Right renal pelvis (tissue), 4 donors: ENCODE measurements around the gene SPACA9. TPM values are rescaled to one million over a fixed set of nuclear protein-coding genes. Genes with fewer than 3 reads are reported as not detected.

Experiments used
- DNase-seq, 4 donors: peaks; one replicate each; pipeline ENCODE4 v3.0.0-alpha.2; 2013; ENCODE audit warnings: low read depth in 4 of 4, low spot score in 3 of 4, missing footprints in 1 of 4
- polyA plus RNA-seq, 4 donors: library from polyadenylated mRNA; unstranded; fragments of 120-200 nt; gene quantifications; one replicate each; pipeline ENCODE4 v1.2.1, GENCODE V29; 2013; ENCODE audit not compliant: insufficient read length in 4 of 4

Gene SPACA9
- polyA plus RNA-seq, result 10 to 100 TPM in 2 of 4 donors, 1 to 10 TPM in 2; 8.7 to 10.8 (median 10.1) TPM

DNA sequence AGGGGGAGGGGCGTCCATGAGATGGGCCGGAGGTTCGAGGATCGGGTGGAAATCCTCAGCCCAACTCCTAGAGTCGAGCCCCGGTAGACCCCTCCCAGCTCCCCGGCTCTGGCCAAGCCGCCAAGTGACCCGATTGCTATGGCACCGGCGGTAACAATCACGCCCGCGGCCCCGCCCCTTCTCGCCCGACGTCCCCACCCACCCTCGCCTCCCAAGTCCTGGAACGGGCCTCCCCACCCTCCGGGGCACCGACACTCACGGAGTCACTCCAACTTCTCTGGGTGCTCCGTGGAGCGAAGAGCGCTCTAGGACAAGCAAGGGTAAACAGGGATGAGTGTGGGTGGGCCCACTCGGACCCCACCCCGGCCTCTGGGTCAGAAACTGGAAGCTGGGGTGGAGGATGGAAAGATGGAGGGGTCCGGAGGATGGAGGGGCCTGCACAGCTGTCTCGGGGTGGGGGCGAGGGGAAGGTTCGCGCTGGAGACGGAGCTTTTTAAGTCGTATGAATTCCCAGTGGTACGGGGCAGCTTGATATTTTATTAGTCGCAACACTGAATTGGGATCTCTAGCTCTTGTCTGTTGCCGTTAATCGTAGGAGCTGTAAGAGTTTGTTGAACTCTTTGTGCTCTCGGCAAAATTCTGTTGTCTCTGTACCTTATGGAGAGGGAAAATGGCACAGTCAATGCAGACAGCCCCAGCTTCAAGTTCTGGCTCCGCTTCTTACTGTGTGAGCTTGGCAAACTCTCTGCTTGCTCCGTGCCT, at the start of gene SPACA9:
TSS of gene SPACA9 (plus strand) at position 204 of the 762 bp plus-strand sequence. CDS start 5,050 bp downstream, outside the sequence.
- peak in 3 of 4 donors; percentile 35 to 52 (median 45) for DNase-seq

- DNase-seq, result no peak
These were observed 46.4 kb upstream of the SPACA9 start for GRCh38 chr9:132832171-132832881.

- no peak for DNase-seq
These were observed 45.1 kb upstream of the SPACA9 start for GRCh38 chr9:132833550-132834121.

DNA sequence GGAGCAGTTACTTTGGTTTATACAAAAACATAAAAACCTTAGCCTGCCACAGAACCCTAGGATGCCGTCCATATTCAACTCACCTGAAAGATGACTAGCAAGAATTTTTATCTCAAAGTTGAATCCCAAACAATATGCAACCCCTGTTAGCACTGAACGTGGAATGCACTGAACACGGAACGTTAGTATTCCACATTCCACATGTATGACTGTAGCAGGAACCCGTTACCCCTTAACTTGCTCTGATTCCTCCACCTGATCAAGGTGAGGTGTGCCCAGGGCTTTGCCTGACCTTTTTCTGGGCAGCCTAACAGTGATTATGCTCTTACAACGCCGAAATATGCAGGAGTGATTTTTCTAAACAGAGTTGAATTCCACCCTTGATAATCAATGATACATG, 44.4 kb upstream of the SPACA9 start:
- DNase-seq, result no peak

DNA sequence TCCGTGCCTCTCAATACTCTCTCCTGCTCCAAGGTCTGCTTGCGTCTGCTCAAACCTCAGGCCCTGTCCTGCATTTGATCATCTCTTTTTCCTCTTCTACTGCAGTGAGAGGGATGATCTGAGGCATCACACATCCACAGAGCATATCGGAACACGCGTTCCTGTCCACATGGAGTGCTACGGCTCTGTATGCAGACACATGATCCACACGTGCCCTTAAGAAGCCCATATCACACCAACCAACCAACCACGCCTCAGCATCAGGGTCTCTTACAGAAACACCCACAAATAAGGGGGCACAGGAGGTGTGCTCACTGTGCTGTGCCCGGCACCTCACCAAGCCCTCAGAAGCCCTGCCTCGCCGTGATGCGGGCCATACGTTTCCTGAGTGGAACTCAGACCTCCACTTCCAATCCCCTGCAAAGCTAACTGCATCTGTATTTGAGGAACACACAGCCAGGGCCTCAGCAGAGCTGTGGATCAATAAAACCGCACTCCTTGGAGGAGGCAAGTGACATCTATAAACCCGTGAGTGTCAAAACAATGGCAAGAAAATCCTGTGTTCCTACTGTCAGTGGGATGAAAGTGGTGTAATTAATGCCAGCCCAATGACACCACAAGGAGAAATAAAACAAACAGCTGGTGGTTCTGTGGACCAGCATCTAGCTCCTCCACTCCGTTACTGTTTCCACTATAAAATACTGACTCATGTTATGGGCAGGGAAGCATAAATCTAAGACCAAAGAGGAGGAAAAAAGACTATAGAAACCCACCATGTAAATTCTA, 41.0 kb upstream of the SPACA9 start:
- DNase-seq, result no peak

DNA sequence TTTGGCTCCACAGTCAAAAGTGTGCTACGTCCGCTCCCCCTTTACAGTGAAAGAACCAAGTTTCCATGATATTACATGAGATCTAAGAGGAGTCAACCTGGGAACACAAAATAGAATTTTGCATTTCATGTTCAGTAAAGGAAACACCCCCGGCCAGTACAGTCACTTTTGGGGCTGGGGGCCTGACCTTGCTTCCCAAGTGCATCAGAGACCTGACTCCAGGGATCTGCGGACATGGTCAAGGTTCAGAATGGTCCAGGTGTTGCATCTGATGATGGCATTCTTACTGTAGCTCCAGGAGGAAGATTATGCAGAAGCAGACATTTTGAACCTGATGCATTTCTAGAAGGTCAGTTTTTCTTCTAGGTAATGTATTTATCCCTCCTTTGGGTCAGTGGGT, 40.4 kb upstream of the SPACA9 start:
- DNase-seq, result no peak

- DNase-seq, result no peak
These were observed 37.7 kb upstream of the SPACA9 start for GRCh38 chr9:132840980-132841379.

GRCh38 chr9:132842124-132843044, 36.3 kb upstream of the SPACA9 start:
- no peak for DNase-seq

DNA sequence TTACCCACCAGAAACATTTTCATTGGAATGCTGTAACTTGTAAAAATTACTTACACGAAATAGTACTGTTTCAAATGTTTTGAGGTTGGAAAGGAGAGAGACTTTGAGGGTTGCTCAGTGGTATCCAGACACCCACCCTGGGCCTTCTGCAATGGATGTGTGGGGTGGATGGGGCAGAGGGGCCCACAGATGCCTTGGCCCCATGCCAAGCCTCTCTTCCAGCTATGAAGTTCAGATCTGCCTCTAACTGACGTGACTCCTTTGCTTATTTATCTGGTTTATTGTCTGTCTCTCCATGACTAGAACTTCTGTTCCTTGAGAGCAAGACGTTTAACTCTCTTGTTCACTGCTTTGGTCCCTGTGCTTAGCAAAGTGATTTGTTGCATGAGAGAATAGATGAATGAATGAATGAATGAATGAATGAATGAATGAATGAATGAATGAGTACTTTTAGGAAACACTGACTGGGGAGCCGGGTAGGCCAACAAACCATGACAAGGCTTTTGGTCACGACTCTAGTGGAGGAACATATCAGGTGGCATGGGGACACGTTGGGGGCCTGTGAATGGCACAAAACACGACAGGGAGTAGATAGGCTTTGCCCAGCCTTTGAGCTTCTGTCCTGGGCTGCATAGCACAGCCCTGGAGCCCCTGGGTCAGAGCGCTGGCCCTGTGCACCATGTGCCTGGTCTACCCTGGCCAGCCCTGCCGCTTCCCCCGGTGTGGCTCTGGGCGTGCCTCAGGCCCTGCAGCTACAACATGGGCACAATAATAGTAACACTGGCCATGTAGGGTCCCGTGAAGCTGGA, 32.4 kb upstream of the SPACA9 start:
- DNase-seq, result no peak

- DNase-seq, result no peak
These were observed 31.7 kb upstream of the SPACA9 start for GRCh38 chr9:132846918-132847515.

GRCh38 chr9:132849185-132849706, 29.5 kb upstream of the SPACA9 start:
- DNase-seq, result no peak

DNA sequence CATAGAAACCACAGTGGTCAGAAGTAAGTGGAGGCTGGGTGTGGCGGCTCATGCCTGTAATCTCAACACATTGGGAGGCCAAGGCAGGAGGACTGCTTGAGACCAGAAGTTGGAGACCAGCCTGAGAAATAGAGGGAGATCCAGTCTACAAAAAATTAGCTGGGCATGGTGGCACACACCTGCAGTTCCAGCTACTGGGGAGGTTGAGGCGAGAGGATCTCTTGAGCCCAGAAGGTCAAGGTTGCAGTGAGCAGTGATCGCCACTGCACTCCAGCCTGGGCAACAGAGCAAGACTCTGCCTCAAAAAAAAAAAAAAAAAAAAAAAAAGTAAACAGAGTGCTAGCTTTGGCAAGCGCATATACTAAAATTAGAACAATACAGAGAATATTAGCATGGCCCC, 25.2 kb upstream of the SPACA9 start:
- DNase-seq, result no peak

DNA sequence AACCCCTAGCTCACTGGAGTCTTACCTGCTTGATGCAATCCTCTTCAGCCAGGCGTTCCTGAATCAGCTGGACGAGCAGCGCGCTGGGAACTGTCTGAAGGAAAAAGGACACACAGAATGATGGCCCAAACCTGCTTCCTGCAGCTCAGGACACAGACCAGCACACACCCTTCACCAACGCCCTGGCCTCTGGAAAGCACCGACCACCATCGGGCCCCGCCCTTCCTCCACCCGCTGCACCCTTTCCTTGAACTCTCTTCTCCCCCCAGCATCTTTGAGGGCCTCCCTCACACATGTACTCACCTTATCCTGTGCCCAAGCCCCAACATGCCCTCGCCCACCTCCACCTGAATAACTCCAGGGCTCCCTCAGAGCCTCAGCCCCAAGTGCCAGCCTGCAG, 23.9 kb upstream of the SPACA9 start:
- no peak for DNase-seq

DNA sequence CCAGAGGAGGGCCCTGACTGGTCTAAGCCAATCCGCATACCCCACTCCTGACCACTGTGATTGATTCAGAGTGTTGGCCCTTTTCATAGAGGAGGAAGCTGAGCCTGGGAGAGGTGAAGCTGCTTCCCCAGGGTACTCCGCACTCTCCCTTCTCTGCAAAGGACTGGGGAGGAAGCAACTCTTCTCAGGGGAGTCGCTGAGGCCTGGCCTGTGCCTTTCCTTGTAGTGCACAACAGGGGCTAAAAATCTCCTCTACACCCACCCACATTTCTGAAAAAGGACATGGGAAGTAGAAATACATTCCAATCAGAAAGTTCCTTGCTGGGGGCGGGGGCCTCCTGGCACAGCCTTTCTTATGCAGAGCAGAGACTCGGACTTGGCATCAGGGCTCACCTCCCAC, 22.8 kb upstream of the SPACA9 start:
- DNase-seq, result no peak

DNA sequence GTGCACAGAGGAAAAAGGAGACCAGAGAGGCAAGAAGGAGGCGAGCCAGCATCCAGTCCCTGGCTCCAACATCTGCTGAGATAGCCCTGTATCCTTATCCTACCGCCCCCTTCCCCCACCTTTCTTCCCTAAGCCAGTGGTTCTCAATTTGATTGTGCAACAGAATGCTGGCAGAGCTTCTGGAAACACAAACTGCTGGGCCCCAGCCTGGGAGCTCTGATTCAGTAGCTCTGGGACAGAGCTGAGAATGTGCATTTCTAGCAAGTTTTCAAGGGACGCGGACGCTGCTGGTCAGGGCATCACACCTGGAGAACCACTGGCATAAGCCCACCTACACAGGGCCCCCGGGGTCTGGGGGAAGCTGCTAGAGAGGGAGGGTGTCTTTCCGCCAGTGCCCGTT, 21.7 kb upstream of the SPACA9 start:
- no peak for DNase-seq

DNA sequence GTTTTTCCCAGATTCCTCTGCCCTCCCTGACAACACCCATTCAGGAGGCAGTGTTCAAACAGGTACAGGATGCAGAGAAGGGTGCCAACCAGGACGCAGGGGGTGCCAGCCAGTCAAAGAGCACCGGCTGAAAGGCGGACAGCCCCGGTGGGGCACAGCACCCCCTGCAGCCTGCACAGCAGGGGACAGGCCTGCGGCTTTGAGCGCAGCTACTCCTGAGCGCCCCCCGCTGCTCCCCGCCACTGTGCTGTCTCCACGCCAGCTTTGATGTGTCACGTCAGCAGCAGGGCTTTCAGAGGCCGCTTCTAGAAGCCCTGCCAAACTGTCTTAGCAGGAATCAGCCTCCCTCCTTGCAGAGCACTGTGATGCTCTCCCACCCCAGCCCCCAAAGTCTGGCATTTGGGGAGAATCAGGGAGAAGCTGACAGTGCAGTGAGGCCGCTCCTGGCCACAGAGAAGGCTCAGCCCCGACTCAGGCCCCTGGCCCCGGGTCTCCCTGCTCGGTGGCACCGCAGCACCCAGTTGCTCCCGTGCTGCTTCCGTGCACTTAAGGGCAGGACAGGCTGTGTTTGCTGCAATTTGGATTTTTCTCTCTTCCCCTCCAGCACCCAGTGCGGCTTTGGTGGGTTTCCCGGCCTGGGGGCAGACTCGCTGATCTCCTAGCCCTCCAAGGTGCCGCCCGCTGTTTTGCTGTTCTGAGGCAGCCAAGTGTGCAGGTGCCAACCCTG, 20.9 kb upstream of the SPACA9 start:
- DNase-seq, result no peak

- no peak for DNase-seq
These were observed 19.9 kb upstream of the SPACA9 start for GRCh38 chr9:132858751-132859150.

- DNase-seq, result no peak
These were observed 17.0 kb upstream of the SPACA9 start for GRCh38 chr9:132861666-132862065.
